WTC11 (cell line): ENCODE results near the gene LMTK2. TPM values are rescaled to one million over a fixed set of nuclear protein-coding genes. Genes with fewer than 3 reads are reported as not detected.

Experiments
- ATAC-seq: fragments of 200-7000 bp; cut with Tn5 transposase; 2 replicates; pipeline ENCODE4 v1.10.0; 2021; ENCODE audit warnings: mild to moderate bottlenecking, moderate library complexity
- CTCF ChIA-PET: fragments of 300-600 bp; sonication (Branson Sonifier 250); formaldehyde crosslinking; loops from one replicate; lab custom pipeline; 2021; ENCODE audit warnings: antibody characterized with exemption; lab: Charles Lee
- POLR2A ChIA-PET: fragments of 350-600 bp; sonication (Branson Sonifier 250); formaldehyde crosslinking; loops from one replicate; lab custom pipeline; 2021; ENCODE audit warnings: antibody characterized with exemption; lab: Charles Lee
- DNase-seq: peaks from one replicate; pipeline ENCODE4 v3.0.0; 2021; ENCODE audit warnings: low spot score
- H3K27ac Mint-ChIP-seq: 2 replicates; pipeline ENCODE4 v1.8.0; 2021; ENCODE audit warnings: mixed read lengths
- H3K27me3 Mint-ChIP-seq: 2 replicates; pipeline ENCODE4 v1.8.0; 2021; ENCODE audit warnings: low read depth, mild to moderate bottlenecking, moderate library complexity, mixed read lengths
- H3K36me3 Mint-ChIP-seq: 2 replicates; pipeline ENCODE4 v1.8.0; 2021; ENCODE audit warnings: mixed read lengths
- H3K4me1 Mint-ChIP-seq: 2 replicates; pipeline ENCODE4 v1.8.0; 2022; ENCODE audit warnings: mixed read lengths
- H3K4me3 Mint-ChIP-seq: 2 replicates; pipeline ENCODE4 v1.8.0; 2021; ENCODE audit warnings: mild to moderate bottlenecking, moderate library complexity, mixed read lengths
- H3K9me3 Mint-ChIP-seq: 2 replicates; pipeline ENCODE4 v1.8.0; 2021; ENCODE audit warnings: mixed read lengths
- ARID4B ChIP-seq: sonication (generic); formaldehyde crosslinking; IDR thresholded peaks from 2 replicates; pipeline ENCODE4 v1.8.0; 2023; ENCODE audit warnings: missing genetic modification reagents, mild to moderate bottlenecking, borderline replicate concordance
- ATF3 ChIP-seq: sonication (generic); formaldehyde crosslinking; conservative IDR thresholded peaks from 2 replicates; pipeline ENCODE4 v1.8.1; 2022; ENCODE audit warnings: mild to moderate bottlenecking, missing genetic modification reagents
- CTCF ChIP-seq: fragments of 200-600 bp; IDR thresholded peaks from 2 replicates; pipeline ENCODE4 v1.8.0; 2022; ENCODE audit warnings: antibody characterized with exemption
- E2F1 ChIP-seq: sonication (generic); formaldehyde crosslinking; IDR thresholded peaks from 2 replicates; pipeline ENCODE4 v1.8.0; 2022; ENCODE audit warnings: mild to moderate bottlenecking, missing genetic modification reagents
- FOXP1 ChIP-seq: sonication (generic); formaldehyde crosslinking; IDR thresholded peaks from 2 replicates; pipeline ENCODE4 v1.8.0; 2022; ENCODE audit warnings: missing genetic modification reagents, mild to moderate bottlenecking, moderate library complexity, borderline replicate concordance
- MXD4 ChIP-seq: fragments of 250-450 bp; sonication (Bioruptor Pico); IDR thresholded peaks from 2 replicates; pipeline ENCODE4 v1.8.0; 2021; ENCODE audit warnings: mild to moderate bottlenecking, moderate library complexity, borderline replicate concordance
- NR1H2 ChIP-seq: sonication (generic); formaldehyde crosslinking; IDR thresholded peaks from 2 replicates; pipeline ENCODE4 v1.9.0; 2021; ENCODE audit warnings: mild to moderate bottlenecking, moderate library complexity, missing genetic modification reagents
- PREB ChIP-seq: sonication (generic); formaldehyde crosslinking; IDR thresholded peaks from 2 replicates; pipeline ENCODE4 v1.8.1; 2022; ENCODE audit warnings: mild to moderate bottlenecking, missing genetic modification reagents, moderate library complexity, borderline replicate concordance
- ZNF121 ChIP-seq: sonication (generic); formaldehyde crosslinking; IDR thresholded peaks from 2 replicates; pipeline ENCODE4 v1.8.0; 2023; ENCODE audit warnings: missing genetic modification reagents
- ZNF263 ChIP-seq: sonication (generic); formaldehyde crosslinking; IDR thresholded peaks from 2 replicates; pipeline ENCODE4 v1.8.1; 2022; ENCODE audit warnings: low read depth, mild to moderate bottlenecking, moderate library complexity, missing genetic modification reagents
- ZNF512 ChIP-seq: sonication (generic); formaldehyde crosslinking; IDR thresholded peaks from 2 replicates; pipeline ENCODE4 v1.8.1; 2022; ENCODE audit warnings: missing genetic modification reagents, borderline replicate concordance
- ZNF671 ChIP-seq: fragments of 250-450 bp; sonication (Bioruptor Pico); IDR thresholded peaks from 2 replicates; pipeline ENCODE4 v1.8.0; 2021; ENCODE audit warnings: mild to moderate bottlenecking
- ZSCAN18 ChIP-seq: fragments of 250-450 bp; sonication (Bioruptor Pico); IDR thresholded peaks from 2 replicates; pipeline ENCODE4 v2.1.2; 2022; ENCODE audit warnings: mild to moderate bottlenecking, moderate library complexity
- total RNA-seq: library from RNA; stranded (reverse); gene quantifications from 3 replicates; pipeline ENCODE4 v1.2.3, GENCODE V29; 2021

Gene LMTK2
- total RNA-seq, 1 experiment from 2014 or later, result 24.3 TPM

- TF ChIP-seq ARID4B (CRISPR knock-in tag), result no peak
- no peak for TF ChIP-seq ZNF121
- TF ChIP-seq ZNF671, result no peak
- no peak for TF ChIP-seq ZNF263
- TF ChIP-seq PREB (CRISPR knock-in tag), result no peak
- TF ChIP-seq ZSCAN18, result no peak
- no peak for TF ChIP-seq ZNF512 (CRISPR knock-in tag)
Observed at GRCh38 chr7:98123365-98123696, 16.7 kb downstream of the LMTK2 start (continued).

GRCh38 chr7:98125759-98126158 lies 19.1 kb downstream of the LMTK2 start:
- Mint-ChIP-seq H3K4me3 (no peak overlapping the region), H3K4me1 (peaks cover 11% of the 10 kb centered on the region), H3K27me3 (no peaks in the 10 kb centered on the region), H3K9me3 (no peaks in the 10 kb centered on the region), H3K36me3 (no peaks in the 10 kb centered on the region), H3K27ac (no peak overlapping the region)
- ATAC-seq (no peak), DNase-seq (no peak)
- CTCF ChIA-PET, result interaction anchor here (1.0 kb wide), 1 partner anchor 19 kb away, joined by 3 read pairs; the partner anchor contains the start of gene LMTK2
- POLR2A ChIA-PET, result no interaction called here
- no peak for TF ChIP-seq E2F1 (CRISPR knock-in tag)
- no peak for TF ChIP-seq NR1H2 (CRISPR knock-in tag)
- TF ChIP-seq FOXP1 (CRISPR knock-in tag), result no peak
- no peak for TF ChIP-seq ZNF263
- TF ChIP-seq MXD4 (CRISPR knock-in tag), result no peak
- no peak for TF ChIP-seq CTCF
- TF ChIP-seq ATF3 (CRISPR knock-in tag), result no peak
